GM19240 (cell line): ENCODE results near the gene SMOC1.
"Not testable (repeated sequence)": the region's sequence is repeated elsewhere in the genome, so short reads cannot be mapped to it uniquely, and the experiment has no call there.

ENCODE experiments used
- DNase-seq: peaks from one replicate; pipeline ENCODE4 v3.0.0; 2011; ENCODE audit warnings: low spot score; ENCODE audit not compliant: insufficient read length

The SMOC1 gene

DNA sequence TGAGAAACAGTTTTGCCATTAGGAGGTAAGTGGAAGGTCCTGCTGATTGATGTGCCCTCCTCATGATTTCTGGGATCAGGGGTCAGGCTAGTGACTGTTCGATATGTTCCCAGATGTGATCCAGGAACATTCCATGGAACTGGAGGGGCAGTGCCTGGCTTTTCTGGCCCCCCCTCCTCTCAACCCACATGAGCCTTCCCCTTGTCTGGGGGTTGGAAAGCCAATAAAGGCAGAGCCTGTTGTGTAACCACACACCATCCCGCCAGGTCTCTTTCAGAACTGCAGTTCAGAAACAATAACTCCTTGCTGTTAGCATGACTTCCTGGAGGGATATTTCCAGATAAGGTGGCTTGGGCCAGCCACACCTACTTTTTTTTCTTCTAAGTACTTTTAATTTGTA, 17.8 kb downstream of the SMOC1 start:
- DNase-seq = no peak

DNA sequence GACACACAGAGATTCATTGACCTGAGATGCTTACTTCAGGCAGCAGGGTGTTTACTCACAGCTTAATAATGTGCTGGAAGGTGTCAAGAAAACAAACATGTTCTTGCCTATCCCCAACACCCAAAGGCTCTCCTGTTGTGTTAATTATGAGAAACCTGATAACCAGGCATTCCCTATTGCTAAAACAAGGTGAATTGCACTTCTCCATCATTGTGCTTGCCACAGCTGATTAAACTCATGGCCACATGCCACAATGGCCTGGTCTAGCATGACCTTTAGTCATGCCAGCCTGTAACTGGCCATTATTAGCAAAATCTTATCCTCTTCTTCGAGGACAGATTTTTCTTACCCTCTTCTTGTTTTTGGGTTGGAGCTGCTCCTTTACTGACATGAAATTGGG, 21.4 kb downstream of the SMOC1 start:
- no peak for DNase-seq

DNA sequence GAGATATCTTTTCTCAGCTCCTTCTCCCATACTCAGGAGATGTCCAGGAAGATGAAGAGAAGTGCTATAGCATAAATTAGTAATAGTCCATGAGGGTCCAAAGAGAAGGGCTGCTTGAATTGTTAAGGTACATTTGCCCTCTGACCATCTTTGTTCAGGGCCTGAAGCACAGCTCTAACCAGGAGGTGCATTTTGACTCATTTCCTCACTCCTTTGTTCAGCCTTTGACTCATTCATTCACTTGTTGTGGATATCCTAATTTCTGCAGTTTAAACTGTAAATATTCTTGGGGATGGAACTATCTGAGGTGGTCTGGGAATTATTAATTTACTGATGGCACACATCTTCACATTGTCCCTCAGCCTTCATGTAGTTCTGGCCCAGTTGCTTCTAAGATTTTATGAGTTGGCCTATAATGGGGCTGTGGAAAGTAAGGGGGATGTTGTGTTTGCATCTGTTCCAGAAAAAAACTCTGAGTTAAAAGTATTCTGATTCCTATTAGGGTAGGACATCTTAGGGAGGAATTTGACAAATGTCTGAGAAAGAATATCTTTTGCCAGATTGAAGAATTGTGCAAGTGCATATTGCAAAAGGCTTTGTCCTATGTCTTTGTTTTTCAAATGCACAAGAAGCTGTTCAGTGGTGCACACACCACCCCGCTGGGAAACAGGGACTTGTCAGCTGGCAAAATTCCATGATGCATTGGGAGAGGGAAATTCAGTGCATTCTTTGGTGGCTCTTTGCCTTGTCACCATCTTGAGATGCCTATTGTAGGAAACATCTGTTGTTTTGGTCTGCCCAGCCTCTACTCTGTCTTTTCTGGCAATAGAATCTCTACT, 22.1 kb downstream of the SMOC1 start:
- DNase-seq = no peak

DNA sequence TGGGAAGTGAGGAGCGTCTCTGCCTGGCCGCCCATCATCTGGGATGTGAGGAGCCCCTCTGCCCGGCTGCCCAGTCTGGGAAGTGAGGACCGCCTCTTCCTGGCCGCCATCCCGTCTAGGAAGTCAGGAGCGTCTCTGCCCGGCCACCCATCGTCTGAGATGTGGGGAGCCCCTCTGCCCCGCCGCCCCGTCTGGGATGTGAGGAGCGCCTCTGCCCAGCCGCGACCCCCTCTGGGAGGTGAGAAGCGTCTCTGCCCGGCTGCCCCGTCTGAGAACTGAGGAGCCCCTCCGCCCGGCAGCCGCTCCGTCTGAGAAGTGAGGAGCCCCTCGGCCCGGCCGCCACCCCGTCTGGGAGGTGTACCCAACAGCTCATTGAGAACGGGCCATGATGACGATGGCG, 23.8 kb downstream of the SMOC1 start:
- DNase-seq = not testable (repeated sequence)

DNA sequence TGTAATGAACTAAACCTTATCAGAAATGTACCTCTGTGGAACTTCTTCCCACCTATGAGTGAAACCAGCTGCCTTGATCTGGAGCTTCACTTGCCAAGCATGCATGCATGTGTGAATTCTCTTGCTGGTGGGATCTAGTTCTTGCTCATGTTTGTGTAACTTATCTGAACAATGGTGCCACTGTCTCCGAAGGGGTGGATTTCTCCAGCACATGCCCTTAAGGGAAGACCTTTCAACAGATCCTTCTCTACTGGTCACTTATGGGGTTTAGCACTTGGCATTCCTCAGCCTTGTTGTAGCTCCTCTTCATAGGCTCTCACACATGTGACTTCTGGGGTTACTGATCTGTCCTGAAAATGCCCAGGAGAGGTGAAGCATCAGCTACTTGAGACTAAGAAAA, 25.0 kb downstream of the SMOC1 start:
- DNase-seq = no peak

DNA sequence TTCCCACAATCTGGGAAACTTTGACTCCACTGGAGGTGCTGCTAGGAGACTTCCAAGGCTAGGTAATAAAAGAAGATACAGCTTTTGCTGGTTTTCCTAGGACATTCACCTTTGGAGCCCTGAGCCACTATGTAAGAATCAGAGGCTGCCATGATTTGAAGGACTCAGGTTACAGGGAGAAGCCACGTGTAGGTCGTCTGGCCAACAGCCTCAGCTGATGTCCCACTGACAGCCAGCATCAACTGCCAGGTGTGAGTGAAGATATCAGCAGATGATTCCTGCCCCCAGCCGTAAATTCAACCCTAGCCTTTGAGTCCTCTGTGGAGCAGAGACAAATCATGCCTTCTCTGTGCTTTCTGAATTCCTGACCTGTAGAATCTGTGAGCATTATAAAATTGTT, 27.0 kb downstream of the SMOC1 start:
- no peak for DNase-seq

DNA sequence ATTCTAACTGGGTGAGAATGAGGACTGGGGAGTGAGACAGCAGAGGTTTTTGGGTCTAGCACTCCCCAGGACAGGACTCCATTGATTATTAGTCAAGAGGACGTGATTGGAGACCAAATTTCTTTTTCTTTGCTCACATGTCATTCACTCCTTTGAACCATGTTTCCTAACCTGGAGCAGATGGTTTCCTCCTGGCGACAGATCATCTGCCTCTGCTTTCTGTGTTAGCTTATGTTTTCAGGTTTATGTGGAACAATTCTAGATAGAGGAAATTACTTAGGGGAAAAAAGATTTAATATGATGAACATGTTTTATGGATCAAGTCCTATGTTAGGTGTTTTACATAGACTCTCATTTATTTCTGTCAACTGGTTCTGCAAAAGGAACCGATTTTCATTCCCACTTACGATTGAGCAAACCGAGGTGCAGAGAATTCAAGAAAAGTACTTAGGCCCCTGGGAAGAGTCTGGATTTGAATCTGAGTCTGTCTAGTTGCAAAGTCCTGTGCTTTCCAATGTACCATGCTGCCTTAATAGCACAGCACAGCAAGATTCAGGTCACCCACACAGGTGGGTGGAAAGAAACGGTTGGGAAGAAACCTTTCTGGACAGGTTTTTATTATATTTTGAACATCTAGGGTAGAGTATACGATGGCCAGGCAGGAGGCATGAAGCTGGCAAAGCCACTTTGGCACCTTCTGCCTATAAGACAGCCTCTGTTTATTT, 30.8 kb downstream of the SMOC1 start:
- no peak for DNase-seq

DNA sequence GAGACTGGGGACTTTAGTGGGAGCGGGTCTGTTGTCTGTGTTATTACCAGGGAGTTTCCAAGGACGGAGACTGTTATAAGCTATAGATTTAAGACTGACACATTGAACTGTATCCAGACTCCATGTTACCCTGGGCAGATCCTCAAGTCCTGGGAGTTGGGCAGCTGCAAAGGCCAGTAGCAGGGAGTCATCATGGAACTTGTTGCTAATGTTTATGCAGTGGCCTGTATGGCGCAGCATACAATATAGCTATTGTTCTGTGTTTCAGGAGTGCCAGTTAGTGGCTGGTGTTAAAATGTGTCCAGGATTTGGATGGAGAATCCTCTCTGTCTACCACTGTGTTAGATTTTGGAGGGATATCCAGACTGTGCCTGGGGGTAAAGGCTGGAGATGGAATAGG, 31.7 kb downstream of the SMOC1 start:
- DNase-seq = no peak

DNA sequence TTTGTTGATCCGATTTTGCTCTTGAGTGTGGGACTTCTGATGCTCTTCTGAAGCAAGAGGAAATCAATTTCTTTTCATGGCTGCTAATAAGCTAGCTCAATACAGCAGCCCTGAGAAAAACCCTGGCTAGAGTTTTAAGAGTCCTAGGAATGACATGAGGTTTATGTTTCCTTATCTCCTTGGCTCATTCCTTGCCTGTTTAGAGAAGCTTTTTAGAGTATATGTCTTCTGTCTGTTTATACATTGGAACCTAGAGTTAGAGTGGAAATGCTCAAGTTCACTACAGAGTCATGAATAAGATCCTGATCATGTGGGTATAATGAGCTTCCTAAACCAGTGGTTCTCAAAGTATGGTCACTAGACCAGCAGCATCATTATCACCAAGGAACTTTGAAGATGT, 34.5 kb downstream of the SMOC1 start:
- DNase-seq = no peak

DNA sequence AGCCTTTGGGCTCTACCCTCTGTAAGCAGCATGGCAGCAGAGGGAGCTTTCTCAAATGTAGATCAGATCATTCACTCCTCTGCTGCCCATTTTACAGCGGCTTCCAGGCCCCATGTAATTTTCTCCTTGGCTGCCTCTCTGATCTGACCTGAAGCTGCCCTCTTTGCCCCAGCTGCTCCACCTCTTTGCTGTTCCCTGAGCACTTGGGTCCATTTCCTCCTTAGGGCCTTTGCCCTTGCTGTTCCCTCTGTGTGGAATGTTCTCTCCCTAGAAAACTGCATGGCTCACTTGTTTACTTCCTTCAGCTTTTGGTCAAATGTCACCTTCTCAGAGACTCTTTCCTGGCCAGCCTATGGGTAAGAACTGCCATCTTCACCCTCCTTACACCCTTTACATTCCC, 37.2 kb downstream of the SMOC1 start:
- no peak for DNase-seq

DNA sequence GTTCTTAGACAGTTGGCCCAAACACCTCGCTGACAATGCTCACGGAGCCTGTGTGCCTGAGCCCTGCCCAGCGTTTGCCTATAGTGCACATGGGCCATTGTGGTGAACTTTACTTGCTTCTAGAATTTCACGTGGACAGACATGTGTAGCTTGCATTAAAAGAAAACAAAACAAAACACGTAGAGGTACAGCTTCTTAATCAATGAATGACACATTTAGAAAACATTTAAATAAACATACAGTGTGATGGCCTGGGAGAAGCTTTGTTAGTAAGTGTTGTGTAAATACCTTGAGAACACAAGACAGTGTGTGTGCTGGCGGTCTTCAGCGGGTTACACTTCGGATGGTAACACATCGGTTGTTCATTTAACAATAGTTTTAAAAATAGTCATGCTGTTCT, 38.1 kb downstream of the SMOC1 start:
- DNase-seq = no peak

DNA sequence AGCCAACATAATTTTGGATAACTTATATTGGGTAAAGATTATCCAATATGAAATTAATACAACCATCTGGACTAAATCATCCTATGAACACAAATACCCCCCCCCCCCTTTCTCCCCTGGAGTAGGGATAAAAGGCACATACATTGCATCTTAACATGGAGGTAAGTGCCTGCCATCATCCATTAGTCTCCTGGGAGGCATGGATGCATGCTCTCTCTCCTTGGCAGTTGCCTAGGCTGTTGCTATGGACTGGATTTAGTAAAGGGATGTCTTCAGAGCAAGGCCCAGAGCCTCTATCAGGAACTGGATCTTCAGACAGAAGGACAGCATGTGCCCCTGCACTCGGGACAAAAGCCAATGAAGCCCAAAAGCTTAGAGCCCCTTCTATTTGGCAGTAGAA, 40.6 kb downstream of the SMOC1 start:
- DNase-seq = no peak

DNA sequence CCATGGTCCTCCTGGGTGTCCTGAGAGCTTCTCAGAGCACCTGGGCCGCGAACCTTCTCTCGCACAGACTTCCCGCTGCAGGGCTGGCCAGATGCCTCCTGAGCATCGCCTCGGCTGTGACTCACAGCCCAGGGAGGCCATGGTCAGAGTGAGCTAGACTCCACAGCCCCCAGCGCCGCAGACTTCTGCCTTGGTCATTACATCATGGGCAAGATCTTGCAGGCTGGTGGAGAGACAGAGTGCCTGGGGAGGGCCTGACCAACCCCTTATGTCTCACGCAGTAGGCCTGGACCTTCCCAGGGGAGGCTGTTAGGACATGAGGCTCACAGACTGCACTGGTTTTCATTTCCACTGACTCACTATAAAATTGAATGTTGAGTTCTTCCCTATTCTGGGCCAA, 41.8 kb downstream of the SMOC1 start:
- no peak for DNase-seq

DNA sequence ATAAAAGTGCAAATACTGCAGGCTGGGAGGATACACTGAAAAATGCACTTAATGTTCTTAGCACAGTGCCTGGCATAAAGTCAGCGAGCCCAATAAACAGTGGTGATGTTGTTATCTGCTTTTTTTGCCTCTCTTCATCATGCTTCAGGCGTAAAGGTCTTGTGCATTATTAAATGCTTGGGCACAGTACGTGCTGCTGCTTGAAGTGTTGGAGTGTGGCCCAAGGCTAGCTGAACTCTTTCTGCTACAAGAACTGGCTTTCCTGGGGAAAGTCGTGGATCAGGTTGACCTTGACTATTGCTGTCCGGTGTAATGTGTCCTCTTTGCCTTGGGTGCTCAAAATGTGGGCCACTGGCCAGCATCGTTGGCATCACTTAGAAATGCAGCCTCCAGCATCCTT, 43.0 kb downstream of the SMOC1 start:
- DNase-seq = no peak

DNA sequence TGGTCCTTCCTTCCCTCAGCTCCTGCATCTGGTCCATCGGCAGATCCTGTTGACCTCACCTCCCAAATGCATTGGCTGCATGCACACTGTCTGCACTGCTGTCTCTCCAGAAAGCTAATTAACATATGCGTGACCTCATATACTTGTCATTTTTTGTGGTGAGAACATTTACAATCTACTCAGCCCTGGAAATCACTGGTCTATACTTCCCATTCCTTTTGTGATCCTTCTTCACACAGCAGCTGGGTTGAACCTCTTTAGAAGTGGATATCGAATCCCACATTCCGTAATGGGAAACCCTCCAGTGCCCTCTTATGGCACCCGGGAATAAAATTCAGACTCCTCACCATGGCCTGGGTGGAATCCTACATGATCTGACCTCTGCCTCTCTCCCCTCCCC, 45.0 kb downstream of the SMOC1 start:
- no peak for DNase-seq

DNA sequence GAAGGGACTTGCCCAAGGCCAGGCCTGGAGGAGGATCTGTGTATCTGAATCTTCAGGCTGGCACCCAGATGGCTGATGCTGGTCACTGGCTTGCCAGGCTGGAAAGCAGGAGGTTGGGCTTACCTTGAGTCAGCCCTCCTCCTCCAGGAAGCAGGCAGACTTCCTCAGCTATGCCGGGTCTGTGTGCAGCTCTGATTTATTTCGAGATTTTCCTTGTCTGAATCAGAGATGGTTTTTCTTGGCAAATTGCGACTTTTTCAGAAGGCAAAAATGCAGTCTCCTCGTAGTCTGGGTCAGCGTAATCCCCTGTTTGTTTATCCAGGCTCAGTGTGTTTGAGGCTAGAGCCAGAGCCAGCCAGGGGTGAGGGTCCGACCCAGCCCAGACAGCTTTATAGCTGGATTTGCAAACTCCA, 48.9 kb downstream of the SMOC1 start:
- no peak for DNase-seq

DNA sequence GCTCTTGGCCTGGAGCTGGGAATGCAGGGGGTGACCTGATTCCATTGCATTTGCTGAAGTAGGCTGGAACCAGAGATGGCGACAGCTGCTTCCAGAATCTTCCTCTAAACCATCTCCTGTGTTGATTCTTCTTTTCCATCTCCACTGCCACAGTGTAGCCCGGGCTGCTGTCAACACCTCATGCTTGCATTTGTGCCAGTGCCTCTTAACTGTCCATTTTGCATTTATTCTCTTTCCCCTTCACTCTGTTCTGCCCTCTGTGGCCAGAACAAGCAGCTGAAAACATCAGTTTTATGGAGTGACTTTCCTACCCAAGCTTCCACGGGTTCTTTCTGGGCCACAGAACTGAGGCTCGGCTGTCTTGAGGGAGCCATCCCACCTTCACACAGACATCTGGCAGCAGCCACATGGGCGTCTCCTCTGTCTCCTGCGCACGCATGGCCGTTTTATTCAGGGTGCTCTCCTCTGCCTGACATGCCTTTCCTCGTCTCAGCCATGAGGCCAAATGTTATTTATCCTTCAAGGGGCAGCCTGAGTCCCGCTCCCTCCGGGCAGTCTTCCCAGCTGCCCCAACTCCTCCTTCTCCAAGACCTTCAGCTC, 51.7 kb downstream of the SMOC1 start:
- no peak for DNase-seq

DNA sequence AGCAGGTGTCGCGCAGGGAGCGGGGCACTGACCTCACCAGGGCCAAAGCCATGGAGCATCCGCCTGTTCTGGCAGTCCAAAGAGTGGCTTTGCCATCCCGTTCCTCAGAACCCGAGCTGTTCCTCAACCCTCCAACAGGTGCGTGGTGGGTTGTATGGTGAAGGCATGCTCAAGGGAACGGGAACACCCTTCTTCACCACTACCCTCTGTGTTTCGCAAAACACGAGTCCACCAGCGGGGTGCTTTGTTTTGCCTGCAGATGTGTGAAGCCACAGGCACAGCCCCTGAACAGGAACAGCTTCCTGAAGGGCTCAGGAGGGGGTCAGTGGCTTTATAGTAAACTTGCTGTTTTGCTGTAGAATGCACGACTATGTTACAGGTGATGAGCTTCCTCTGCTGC, 52.7 kb downstream of the SMOC1 start:
- DNase-seq = no peak

DNA sequence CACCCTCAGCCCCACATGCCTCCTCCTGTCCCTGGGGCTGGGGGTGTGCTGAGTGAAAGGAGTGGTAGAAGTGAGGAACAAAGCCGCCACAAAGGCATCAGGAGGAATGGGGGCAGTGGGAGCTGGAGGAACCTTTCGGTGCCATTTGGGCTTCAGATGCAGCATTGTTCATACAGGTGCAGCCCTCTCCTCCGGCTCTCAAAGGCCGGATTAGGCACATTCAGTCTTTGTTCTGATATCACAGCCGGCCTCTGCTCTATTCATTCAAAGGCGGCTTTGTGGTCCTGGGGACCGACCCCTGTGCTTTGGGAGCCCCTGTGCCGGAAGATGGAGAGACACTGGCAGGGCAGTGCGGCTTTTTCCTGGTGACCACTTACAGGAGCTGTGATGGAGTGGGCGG, 53.2 kb downstream of the SMOC1 start:
- no peak for DNase-seq

DNA sequence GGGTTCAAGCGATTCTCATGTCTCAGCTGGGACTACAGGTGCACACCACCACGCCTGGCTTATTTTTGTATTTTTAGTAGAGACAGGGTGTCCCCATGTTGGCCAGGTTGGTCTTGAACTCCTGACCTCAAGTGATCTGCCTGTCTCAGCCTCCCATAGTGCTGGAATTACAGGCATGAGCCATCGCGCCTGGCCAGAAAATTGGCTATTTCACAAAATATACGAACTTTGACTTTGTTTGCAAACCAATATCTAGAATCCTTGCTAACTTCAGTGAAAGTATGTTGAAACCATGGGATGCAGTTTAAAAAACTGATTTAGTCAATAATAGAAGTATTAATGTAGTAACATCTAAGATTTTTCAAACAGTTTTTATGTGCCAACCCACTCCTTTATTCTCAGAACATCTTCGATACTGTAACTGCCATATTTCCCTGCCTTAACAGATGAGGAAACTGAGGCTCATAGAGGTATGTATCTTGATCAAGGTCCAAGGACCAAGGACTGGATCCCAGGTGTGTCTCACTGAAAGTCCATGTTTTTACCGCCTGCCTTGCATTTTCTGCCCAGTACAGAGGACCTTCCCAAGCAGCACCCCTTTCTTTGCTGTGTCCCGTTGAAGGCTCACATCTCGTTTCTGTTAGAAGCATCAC, 54.5 kb downstream of the SMOC1 start:
- no peak for DNase-seq

DNA sequence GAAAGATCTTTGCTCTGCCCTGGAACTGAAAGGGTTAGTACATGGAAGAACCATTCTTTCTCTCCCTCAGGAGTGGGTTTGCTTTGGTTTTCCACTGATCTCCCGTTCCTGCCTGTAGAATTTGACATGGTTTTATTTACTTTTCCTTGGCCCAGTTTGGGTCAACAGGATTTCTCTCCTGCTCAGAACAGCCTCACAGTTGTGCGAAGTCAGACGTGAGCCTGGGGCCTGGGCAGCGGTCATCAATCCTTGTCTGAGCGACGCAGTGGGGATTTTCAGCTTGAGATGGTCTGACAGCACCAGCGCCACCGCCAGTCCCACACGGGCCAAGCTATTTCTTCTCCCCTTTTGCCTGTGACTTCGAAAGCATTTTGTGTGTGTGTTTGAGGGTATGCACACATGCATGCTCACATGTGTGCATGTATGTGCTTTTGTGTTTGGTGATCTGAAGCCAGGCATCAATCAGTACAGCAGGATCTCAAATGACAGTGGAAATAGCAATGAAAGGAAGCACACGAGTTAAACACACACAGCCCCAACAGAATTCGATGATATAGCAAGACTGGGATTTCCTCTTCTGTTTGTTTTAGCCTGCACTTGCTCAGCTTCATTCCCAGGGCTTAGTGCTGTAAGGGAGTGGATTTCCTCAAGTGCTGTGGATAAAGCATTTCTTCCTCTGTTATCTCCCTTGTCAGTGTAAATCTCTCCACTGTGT, 58.3 kb downstream of the SMOC1 start:
- no peak for DNase-seq
